NK-92 (cell line): ENCODE results near the gene USP34.
"Not testable (repeated sequence)": the region's sequence is repeated elsewhere in the genome, so short reads cannot be mapped to it uniquely, and the experiment has no call there.

Experiments used
- DNase-seq: peaks from one replicate; lab custom pipeline; 2025; ENCODE audit not compliant: unreplicated experiment; lab: John Stamatoyannopoulos, UW

The USP34 gene

GRCh38 chr2:61426267-61426897 lies 44.5 kb downstream of the USP34 start:
- no peak for DNase-seq

- no peak for DNase-seq
These were observed 45.2 kb downstream of the USP34 start for GRCh38 chr2:61425605-61426155.

GRCh38 chr2:61423714-61424113 lies 47.2 kb downstream of the USP34 start:
- no peak for DNase-seq

GRCh38 chr2:61421611-61422010 lies 49.3 kb downstream of the USP34 start:
- no peak for DNase-seq

GRCh38 chr2:61420991-61421544 lies 49.8 kb downstream of the USP34 start:
- DNase-seq: no peak

GRCh38 chr2:61419570-61419969 lies 51.3 kb downstream of the USP34 start:
- no peak for DNase-seq

GRCh38 chr2:61419129-61419528 lies 51.8 kb downstream of the USP34 start:
- DNase-seq: no peak

GRCh38 chr2:61416871-61417645 lies 53.8 kb downstream of the USP34 start:
- no peak for DNase-seq

GRCh38 chr2:61415265-61415664 lies 55.6 kb downstream of the USP34 start:
- DNase-seq: no peak

- DNase-seq: no peak
These were observed 56.2 kb downstream of the USP34 start for GRCh38 chr2:61414674-61415073.

GRCh38 chr2:61411109-61411508 lies 59.8 kb downstream of the USP34 start:
- DNase-seq: no peak

- no peak for DNase-seq
These were observed 60.7 kb downstream of the USP34 start for GRCh38 chr2:61410185-61410584.

GRCh38 chr2:61405813-61406212 lies 65.1 kb downstream of the USP34 start:
- DNase-seq: no peak

- no peak for DNase-seq
These were observed 66.4 kb downstream of the USP34 start for GRCh38 chr2:61404438-61404837.

GRCh38 chr2:61398413-61398812 lies 72.5 kb downstream of the USP34 start:
- no peak for DNase-seq

- DNase-seq: no peak
These were observed 74.9 kb downstream of the USP34 start for GRCh38 chr2:61396005-61396404.

- DNase-seq: not testable (repeated sequence)
These were observed 83.3 kb downstream of the USP34 start for GRCh38 chr2:61387588-61387987.

GRCh38 chr2:61380882-61381197 lies 90.0 kb downstream of the USP34 start:
- DNase-seq: not testable (repeated sequence)

GRCh38 chr2:61380056-61380881 lies 90.6 kb downstream of the USP34 start:
- DNase-seq: no peak

- DNase-seq: no peak
These were observed 91.4 kb downstream of the USP34 start for GRCh38 chr2:61379521-61379920.

GRCh38 chr2:61378281-61378680 lies 92.6 kb downstream of the USP34 start:
- no peak for DNase-seq
